GM18520 (cell line): ENCODE data around the gene ULK4.
"Not testable (repeated sequence)": the region's sequence is repeated elsewhere in the genome, so short reads cannot be mapped to it uniquely, and the experiment has no call there.

Experiments
- ATAC-seq: cut with Tn5 transposase; IDR thresholded peaks from one replicate; pipeline ENCODE4 v1.9.1; 2021; ENCODE audit not compliant: unreplicated experiment

The ULK4 gene

GRCh38 chr3:41370765-41371535 is 591.0 kb downstream of the ULK4 start:
- ATAC-seq, result not testable (repeated sequence)

GRCh38 chr3:41370307-41370706 is 591.6 kb downstream of the ULK4 start:
- no peak for ATAC-seq

DNA sequence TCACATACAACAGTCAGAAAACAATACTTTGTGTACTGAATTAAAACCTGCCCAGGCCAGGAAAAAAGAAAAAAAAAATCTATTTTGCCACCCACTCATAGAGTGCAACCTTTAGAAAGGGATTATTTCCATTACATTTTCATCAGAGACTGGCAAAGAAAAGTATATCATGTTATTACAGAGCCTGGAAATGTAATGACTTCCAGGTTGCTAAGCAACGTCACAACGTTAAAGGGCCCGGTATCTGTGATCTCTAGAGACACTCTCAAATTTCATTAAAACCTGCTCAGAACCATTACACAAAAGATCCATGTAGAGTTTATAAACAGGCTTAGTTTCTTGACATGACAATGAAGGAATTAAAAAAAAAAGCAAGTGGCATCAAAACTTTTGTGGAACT is 592.1 kb downstream of the ULK4 start:
- no peak for ATAC-seq

DNA sequence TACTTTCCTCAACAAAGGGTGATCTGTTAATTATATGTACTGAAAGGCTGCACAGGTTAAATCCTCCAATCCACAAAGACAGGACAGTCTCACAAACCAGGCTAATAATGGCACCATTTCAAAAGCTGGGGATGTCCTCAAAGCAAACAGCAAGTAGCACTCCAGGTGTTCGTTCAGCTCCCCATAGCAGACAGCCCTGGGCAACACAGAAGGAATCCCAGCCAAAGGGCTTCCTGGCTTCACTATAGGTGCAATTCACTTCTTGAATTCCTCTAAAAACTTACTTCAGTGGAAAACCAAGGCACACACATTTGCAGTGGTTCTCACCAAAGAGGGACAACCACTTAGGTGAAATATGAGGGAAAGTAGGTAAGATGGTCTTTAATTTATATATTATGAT is 595.9 kb downstream of the ULK4 start:
- ATAC-seq, result no peak

DNA sequence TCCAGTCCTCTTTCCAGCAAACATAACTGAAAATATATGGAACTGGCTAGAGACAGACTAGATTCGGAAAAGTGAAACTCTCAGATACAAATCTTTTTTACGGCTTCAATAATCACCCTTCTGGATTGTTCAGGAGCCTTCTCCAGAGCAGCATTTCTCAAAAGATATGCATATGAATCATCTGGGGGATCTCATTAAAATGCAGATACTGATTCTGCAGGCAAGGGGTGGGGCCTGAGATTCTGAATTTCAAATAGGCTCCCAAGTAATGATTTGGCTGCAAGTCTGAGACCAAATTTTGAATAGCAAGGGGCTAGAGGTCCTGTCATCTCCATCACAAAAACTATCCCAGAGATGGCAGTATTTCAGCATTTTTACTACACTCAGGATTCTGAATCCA is 597.2 kb downstream of the ULK4 start:
- no peak for ATAC-seq

DNA sequence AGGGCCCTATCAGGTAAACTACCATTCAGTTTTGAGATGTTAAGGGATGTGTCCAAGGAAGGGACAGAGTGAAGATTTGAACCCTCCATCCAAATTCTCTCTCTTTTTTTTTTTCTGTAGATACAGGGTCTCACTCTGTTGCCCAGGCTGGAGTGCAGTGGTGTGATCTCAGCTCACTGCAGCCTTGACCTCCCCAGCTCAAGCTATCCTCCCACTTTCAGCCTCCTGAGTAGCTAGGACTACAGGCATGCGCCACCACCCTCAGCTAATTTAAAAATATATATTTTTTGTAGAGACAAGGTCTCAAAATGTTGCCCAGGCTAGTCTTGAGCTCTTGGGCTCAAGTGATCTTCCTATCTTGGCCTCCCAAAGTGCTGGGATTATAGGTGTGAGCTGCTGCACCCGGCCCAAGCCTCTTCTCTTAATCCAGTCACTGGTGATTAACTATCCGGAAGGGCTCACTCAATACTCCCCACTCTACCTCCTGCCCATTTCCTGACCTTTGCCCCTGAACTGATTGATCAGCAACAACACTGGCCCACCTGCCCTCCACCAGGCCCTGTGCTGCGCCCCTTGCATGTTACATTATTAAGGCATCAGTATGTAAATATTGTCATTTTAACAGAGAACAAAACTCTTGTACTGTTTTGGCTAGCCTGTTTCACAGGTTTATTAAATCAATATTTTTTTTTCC is 597.9 kb downstream of the ULK4 start:
- no peak for ATAC-seq

DNA sequence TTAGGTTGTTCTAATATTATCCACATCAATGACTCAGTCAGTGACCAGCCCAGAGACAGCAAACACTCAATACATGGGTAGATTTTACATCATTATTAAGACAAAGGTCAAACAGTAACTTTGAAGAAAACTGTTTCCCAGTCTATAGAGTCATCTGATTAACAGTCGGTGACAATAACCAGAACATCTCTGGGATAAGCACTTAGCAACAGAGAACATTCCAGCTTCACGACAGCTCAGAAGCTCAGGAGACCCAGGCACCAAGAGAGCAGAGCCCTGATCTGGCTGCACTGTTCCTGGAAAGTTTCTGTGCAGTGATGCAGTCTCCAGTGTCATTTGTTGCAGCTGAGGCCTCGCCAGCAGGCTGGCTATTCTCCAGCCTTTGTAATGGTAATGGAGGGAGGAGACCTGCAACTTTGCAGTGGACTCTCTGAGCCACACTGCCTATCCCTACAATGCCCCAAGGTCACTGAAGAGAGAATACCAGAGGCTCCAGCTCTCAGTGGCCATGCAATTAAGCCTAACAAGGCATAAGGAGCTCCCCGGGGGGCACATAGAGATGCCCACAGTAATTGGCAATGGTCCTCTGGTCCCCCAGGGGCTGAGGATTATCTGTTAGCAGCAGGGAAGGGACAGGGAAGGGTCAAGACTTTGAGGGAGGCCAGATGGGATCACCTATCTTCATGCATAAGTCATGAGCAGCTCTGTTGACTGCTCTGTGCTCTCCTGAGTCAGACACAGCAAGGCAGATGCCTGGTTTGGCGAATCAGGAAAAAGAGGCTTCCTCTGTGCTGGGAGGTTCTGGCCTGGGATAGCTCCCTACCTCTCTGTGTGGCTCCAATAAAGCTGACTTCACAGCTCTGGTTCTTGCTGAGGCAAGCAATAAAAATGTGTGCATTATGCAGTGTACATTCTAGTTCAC is 599.0 kb downstream of the ULK4 start:
- no peak for ATAC-seq

DNA sequence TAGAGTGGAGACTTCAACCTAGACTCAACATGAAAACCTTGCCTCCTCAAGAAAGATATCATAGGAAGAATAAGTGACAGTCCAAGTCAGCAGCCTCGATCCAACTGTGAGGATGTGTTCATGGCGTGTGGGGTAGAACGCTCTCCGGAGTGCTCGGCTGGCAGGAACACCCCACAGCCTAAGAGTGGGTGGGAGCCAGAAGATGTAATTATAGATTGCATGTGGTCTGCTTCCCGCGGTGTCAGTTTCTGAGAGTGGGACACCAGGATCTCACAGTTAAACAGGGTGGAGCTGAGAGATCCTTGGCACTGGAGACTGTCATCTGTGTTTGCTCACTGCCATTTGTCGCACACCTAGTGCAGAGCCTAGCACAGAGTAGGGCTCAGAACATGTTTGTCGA is 604.6 kb downstream of the ULK4 start:
- no peak for ATAC-seq

DNA sequence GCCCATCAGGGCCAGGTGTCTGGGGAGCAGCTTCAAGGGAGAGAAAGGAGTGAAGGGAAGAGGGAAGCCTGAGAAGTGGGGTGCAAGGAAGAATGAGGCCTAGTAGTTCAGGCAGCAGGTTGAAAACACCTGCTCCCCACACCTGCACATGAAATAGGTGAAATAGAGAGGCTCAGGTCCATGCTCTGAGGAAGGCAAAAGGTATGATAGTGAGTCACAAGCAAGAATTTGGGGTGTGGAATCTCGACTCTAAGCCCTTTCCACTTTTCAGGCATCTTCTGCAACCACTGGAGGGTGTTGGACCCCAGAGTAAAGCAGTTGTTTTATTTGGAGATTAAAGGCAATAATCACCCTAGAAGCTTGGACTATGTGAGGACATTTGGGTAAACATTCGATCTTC is 605.1 kb downstream of the ULK4 start:
- no peak for ATAC-seq

GRCh38 chr3:41352510-41352909 is 609.4 kb downstream of the ULK4 start:
- ATAC-seq, result no peak

DNA sequence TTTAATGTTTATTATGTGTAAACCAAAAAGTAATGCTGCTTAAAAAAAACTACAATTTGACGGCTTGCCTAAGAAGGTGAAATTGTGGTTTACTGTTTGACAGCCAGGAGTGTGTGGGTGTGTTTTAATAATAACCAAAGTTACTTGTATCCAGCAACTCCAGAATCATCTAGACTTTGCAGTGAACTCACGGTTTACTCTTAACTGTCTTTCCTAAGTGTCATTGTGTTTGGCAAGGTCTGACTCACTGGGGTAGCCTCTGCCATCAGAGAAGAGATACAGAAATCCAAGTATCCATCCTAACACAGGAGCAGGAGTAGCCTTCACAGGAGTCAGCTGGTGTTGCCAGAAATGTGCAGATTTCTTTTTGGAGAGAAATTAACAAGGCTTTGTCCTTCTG is 611.5 kb downstream of the ULK4 start:
- ATAC-seq, result no peak

GRCh38 chr3:41348401-41348800 is 613.5 kb downstream of the ULK4 start:
- no peak for ATAC-seq

DNA sequence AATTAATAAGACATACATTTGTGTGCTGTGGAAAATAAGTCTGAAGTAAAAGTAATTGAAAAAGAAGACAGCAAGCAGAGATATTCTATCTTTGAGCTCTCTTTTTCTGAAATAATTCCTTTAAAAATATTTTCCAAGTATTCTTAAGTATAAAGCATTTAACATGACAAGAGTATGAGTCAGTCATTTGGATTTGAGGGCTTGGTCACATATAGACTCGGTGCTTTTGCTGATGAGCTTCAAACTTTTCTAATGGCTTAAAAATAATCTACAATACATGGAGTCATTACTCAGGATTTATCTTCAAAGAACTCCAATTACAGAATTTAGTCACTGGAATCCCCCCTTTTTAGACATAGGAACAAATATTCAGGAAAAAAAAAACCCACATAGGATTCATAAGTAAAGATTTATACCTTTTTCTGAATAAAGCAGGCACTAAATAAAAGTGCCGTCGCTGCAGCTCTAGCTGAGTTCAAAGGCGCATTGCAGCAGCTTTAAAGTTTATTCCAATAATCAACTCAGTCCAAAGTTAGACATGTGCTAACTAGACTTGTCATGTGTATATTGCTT is 615.1 kb downstream of the ULK4 start:
- no peak for ATAC-seq

DNA sequence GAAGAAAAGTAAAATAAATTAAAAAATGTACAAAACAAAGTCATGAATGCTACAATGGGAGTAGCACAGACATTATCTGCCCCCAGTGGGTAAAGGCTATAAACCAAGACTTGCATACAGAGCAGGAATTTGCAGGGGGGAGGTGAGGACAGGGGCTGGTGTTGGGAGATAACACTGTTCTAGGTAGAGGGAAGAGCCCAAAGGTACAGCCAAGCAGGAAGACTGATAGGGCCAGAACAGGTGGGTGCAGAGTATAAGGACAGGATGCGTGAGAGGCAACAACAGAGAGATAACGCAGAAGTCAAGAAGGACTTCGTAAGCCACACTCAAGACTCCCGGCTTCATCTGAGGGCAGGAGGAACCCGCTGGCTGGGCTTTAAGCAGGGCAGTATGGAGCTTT is 616.1 kb downstream of the ULK4 start:
- no peak for ATAC-seq

- ATAC-seq, result no peak
Measured at GRCh38 chr3:41339758-41340157, 622.1 kb downstream of the ULK4 start.

- no peak for ATAC-seq
Measured at GRCh38 chr3:41338276-41338675, 623.6 kb downstream of the ULK4 start.

GRCh38 chr3:41334426-41334825 is 627.5 kb downstream of the ULK4 start:
- ATAC-seq, result no peak

GRCh38 chr3:41331041-41331440 is 630.9 kb downstream of the ULK4 start:
- no peak for ATAC-seq

- ATAC-seq, result no peak
Measured at GRCh38 chr3:41330465-41330864, 631.4 kb downstream of the ULK4 start.

GRCh38 chr3:41329881-41330280 is 632.0 kb downstream of the ULK4 start:
- ATAC-seq, result no peak

DNA sequence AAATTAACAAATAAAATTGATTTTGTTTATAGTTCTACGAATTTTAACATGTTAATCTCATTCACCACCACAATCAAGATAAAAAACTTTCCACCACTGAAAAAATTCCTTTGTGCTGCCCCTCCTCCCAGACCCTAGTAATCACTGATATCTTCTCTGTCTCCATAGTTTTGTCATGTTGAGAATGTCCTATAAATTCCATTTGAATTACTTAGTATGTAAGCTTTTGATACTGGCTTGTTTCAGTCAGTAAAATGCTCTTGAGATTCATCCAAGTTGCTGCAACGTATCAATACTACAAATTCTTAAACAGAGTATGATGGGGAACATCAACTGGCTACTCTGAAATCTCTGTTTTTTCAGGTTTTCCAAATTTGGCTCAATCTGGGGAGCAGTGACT is 633.0 kb downstream of the ULK4 start:
- no peak for ATAC-seq
